Hepatocyte (in vitro differentiated cells): ENCODE measurements around the gene RAB1B. TPM values are rescaled to one million over a fixed set of nuclear protein-coding genes. Genes with fewer than 3 reads are reported as not detected.

ENCODE experiments used
- DNase-seq: peaks from one replicate; pipeline ENCODE4 v3.0.0-alpha.2; 2016; ENCODE audit warnings: low spot score
- H2AFZ ChIP-seq: fragments of 200-600 bp; sonication (generic); 2 replicates; pipeline ENCODE4 v1.6.0; 2016; ENCODE audit warnings: antibody characterized with exemption, mild to moderate bottlenecking
- H3K27ac ChIP-seq: fragments of 200-600 bp; sonication (generic); 2 replicates; pipeline ENCODE4 v1.5.1; 2016; ENCODE audit warnings: mild to moderate bottlenecking
- H3K27me3 ChIP-seq: fragments of 200-600 bp; sonication (generic); 2 replicates; pipeline ENCODE4 v1.6.1; 2016
- H3K36me3 ChIP-seq: fragments of 200-600 bp; sonication (generic); replicated peaks from 2 replicates; pipeline ENCODE4 v1.5.1; 2016; ENCODE audit warnings: low read depth; ENCODE audit not compliant: insufficient read depth
- H3K4me1 ChIP-seq: fragments of 200-600 bp; sonication (generic); 2 replicates; pipeline ENCODE4 v1.5.1; 2016; ENCODE audit warnings: mild to moderate bottlenecking, moderate library complexity; ENCODE audit not compliant: insufficient read depth
- H3K4me2 ChIP-seq: fragments of 200-600 bp; sonication (generic); 2 replicates; pipeline ENCODE4 v1.6.0; 2016
- H3K4me3 ChIP-seq: fragments of 200-600 bp; sonication (generic); 2 replicates; pipeline ENCODE4 v1.5.1; 2016; ENCODE audit warnings: mild to moderate bottlenecking
- H3K79me2 ChIP-seq: fragments of 200-600 bp; sonication (generic); 2 replicates; pipeline ENCODE4 v1.6.0; 2017; ENCODE audit warnings: mild to moderate bottlenecking
- H3K9me2 ChIP-seq: fragments of 200-600 bp; sonication (generic); replicated peaks from 2 replicates; pipeline ENCODE4 v1.6.0; 2017; ENCODE audit warnings: mild to moderate bottlenecking; ENCODE audit not compliant: insufficient read depth
- H3K9me3 ChIP-seq: fragments of 200-600 bp; sonication (generic); 2 replicates; pipeline ENCODE4 v1.5.1; 2016; ENCODE audit warnings: low read depth, mild to moderate bottlenecking
- H4K20me1 ChIP-seq: fragments of 200-600 bp; sonication (generic); 2 replicates; pipeline ENCODE4 v1.6.0; 2016; ENCODE audit warnings: mild to moderate bottlenecking; ENCODE audit not compliant: insufficient read depth, poor library complexity, severe bottlenecking
- CTCF ChIP-seq: fragments of 200-600 bp; sonication (generic); IDR thresholded peaks from 2 replicates; pipeline ENCODE4 v1.5.1; 2016; ENCODE audit warnings: antibody characterized with exemption, mild to moderate bottlenecking; ENCODE audit not compliant: poor library complexity
- EZH2 ChIP-seq: fragments of 200-600 bp; sonication (generic); IDR thresholded peaks from 2 replicates; pipeline ENCODE4 v1.6.1; 2016; ENCODE audit warnings: antibody characterized with exemption, mild to moderate bottlenecking, borderline replicate concordance
- EZH2phosphoT487 ChIP-seq: fragments of 200-600 bp; sonication (generic); IDR thresholded peaks from one replicate; pipeline ENCODE4 v1.6.1; 2018; ENCODE audit warnings: antibody characterized with exemption, mild to moderate bottlenecking, low read depth, moderate library complexity; ENCODE audit not compliant: unreplicated experiment, severe bottlenecking
- WGBS: methylation state at CpG from one replicate; pipeline ENCODE4 v1.1.6; 2016; ENCODE audit warnings: low lambda C conversion rate; ENCODE audit errors: missing lambda C conversion rate; 5-methylcytosine and 5-hydroxymethylcytosine counted together
- polyA plus RNA-seq: library from polyadenylated mRNA; unstranded; fragments of >200 nt; fragmentation: Nextera tagmentation; extraction: Ambion mirVana; gene quantifications from 2 replicates; pipeline ENCODE4 v1.2.1, GENCODE V29; 2016
- total RNA-seq: library from RNA; depleted of rRNA; stranded (reverse); fragments of >200 nt; gene quantifications from 2 replicates; pipeline ENCODE4 v1.2.3, GENCODE V29; 2014

Gene RAB1B
- total RNA-seq (87.9 and 88.4 TPM in 2 replicates), polyA plus RNA-seq (17.5 and 19.9 TPM in 2 replicates)

DNA sequence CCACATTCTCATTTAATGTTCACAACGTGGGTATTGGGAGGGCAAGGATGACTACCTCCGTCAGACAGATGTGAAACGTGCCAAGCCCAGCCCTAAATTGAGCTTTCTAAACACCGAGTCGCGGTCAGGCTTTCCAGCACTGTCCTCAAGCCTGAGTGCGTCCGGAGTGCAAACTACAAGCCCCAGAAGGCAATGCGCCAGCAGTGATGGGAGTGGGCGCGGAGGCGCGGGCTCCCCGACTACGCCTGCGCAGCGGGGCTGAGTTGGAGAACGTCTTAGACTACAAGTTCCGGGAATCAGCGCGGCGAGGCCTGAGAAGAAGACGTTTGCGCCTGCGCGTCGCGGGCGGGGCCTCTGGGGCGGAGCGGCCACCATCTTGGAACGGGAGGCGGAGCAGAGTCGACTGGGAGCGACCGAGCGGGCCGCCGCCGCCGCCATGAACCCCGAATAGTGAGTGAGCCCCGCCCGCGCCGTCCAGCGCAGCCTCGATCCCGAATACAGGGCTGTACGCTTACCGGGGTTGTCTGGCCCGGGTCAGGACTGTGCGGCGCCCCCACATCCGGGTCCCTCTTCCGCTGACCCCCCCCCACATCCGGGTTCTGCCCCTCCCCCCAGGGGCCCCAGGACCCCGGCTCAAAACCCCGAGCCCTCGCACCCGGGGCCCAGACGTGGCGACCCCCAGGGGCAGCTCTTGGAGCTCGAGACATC lies at the start of gene RAB1B:
RAB1B (plus strand) TSS at position 396 of the 708 bp plus-strand sequence; CDS start at position 437, 41 bp downstream.
- Histone ChIP-seq H3K79me2 (peaks cover 33% of the 10 kb centered on the region), H4K20me1 (peaks cover 23% of the 10 kb centered on the region), H3K36me3 (no peaks in the 10 kb centered on the region), H3K9me3 (no peaks in the 10 kb centered on the region), H3K27ac (peak within 1 kb of the TSS; percentile 92), H3K27me3 (no peaks in the 10 kb centered on the region), H3K4me1 (peaks cover 11% of the 10 kb centered on the region), H3K4me3 (peak within 1 kb of the TSS; percentile 91), H2AFZ (peak within 1 kb of the TSS; percentile 86), H3K4me2 (peak within 1 kb of the TSS; percentile 98), H3K9me2 (no peaks in the 10 kb centered on the region)
- TF ChIP-seq CTCF (no peak), EZH2 (no peak), EZH2phosphoT487 (no peak)
- peak; percentile 100 for DNase-seq
- 1% methylated on average over 30 of the region's 64 CpGs for WGBS

DNA sequence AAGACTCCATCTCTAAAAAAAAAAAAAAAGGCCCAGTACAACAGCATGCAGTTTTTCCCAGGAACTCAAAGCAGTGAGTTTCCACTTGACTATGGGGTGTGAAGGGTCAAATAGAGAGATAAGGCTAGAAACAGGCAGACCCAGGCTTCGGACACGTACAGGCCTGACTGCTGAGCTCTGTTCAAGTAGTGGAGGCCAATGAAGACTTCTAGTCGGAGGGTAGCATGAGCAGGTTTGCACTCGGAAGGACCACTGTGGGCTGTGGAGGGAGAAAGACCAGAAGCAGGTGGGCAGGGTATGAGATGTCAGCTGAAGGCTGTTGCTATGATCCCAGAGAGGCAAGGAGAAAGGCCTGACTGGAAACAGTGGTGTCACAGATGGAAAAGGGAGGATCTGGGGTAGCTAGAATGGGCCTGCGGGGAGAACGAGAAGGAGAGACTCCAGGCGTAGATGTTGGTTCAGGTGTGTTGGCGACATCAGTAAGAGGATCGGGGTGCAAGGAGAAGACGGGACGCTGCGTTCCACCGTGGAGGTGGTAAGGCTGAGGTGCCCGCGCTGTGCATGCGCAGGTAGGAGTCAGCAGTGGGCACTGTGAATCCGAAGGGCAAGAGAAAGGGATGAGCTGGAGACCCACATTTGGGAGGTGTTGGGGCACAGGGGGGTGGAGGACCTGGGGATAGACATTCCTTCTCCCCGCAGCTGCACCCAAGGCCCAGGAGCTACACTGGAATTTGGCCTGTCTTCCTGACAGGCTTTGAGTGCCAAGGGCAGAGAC lies 49.4 kb upstream of the RAB1B start:
- 98% methylated on average over 17 of the region's 18 CpGs for WGBS
- no peaks in the 10 kb centered on the region for H4K20me1 ChIP-seq
- H3K4me1 ChIP-seq = no peaks in the 10 kb centered on the region
- H3K4me3 ChIP-seq = no peak overlapping the region
- TF ChIP-seq EZH2 (no peak), EZH2phosphoT487 (no peak), CTCF (no peak)
- no peaks in the 10 kb centered on the region for H3K79me2 ChIP-seq
- no peaks in the 10 kb centered on the region for H3K27me3 ChIP-seq
- no peak overlapping the region for H2AFZ ChIP-seq
- no peaks in the 10 kb centered on the region for H3K9me2 ChIP-seq
- no peak for DNase-seq
- no peaks in the 10 kb centered on the region for H3K36me3 ChIP-seq
- no peak overlapping the region for H3K27ac ChIP-seq
- H3K9me3 ChIP-seq = no peaks in the 10 kb centered on the region
- no peak overlapping the region for H3K4me2 ChIP-seq

GRCh38 chr11:66219846-66220565 lies 48.4 kb upstream of the RAB1B start:
- H3K27ac ChIP-seq = no peak overlapping the region
- H4K20me1 ChIP-seq = no peaks in the 10 kb centered on the region
- no peak for TF ChIP-seq EZH2
- no peak for TF ChIP-seq CTCF
- TF ChIP-seq EZH2phosphoT487 = no peak
- no peaks in the 10 kb centered on the region for H3K9me3 ChIP-seq
- H3K4me1 ChIP-seq = no peaks in the 10 kb centered on the region
- H3K36me3 ChIP-seq = no peaks in the 10 kb centered on the region
- no peak overlapping the region for H3K4me2 ChIP-seq
- H2AFZ ChIP-seq = no peak overlapping the region
- H3K79me2 ChIP-seq = no peaks in the 10 kb centered on the region
- H3K27me3 ChIP-seq = no peaks in the 10 kb centered on the region
- DNase-seq = no peak
- H3K4me3 ChIP-seq = no peak overlapping the region
- no peaks in the 10 kb centered on the region for H3K9me2 ChIP-seq
- 94% methylated on average over 19 of the region's 19 CpGs for WGBS
